H1 (cell line): ENCODE measurements around the gene CRABP1. TPM values are rescaled to one million over a fixed set of nuclear protein-coding genes. Genes with fewer than 3 reads are reported as not detected.

Source experiments
- CREB1 ChIP-seq: IDR thresholded peaks from 2 replicates; pipeline ENCODE4 v1.6.1; 2012; ENCODE audit warnings: inconsistent platforms
- SUZ12 ChIP-seq: fragments of 200-600 bp; sonication (generic); IDR thresholded peaks from 2 replicates; pipeline ENCODE4 v1.6.1; 2012; ENCODE audit warnings: mild to moderate bottlenecking, inconsistent platforms, low read length, moderate library complexity, mixed read lengths
- polyA plus RNA-seq, 7 experiments: library from polyadenylated mRNA; depleted of rRNA in 3 of 7; stranded (reverse) in 5 of 7; unstranded in 2 of 7; fragments of >200 nt in 5 of 7; fragments of 200-250 nt in 2 of 7; gene quantifications; 1 replicate in 5 of 7; 2 replicates in 1 of 7; 4 replicates in 1 of 7; pipeline versions ENCODE4 v1.2.1 to v1.2.3, GENCODE V29; 2011 to 2013; ENCODE audit warnings: missing spikeins in 2 of 7, mixed read lengths in 2 of 7
- total RNA-seq: library from RNA; stranded (reverse); fragmentation: NEBNext Ultra II Directional; extraction: Animal tissue kit (Norgen Biotek cat#: 25700); gene quantifications from 2 replicates; pipeline ENCODE4 v1.2.1, GENCODE V29; 2021
- TF ChIP-seq, protein P1 (sequence below): fragments of 300-600 bp; sonication (generic); IDR thresholded peaks from 2 replicates; pipeline ENCODE4 v1.7.1; 2012; ENCODE audit warnings: low read length, moderate library complexity, mild to moderate bottlenecking, inconsistent platforms; ENCODE audit not compliant: insufficient replicate concordance

CRABP1 gene
- total and polyA plus RNA-seq, 2 of the 8 experiments (the other 6 are each of a cell fraction or from before 2014, with no cell fraction given) = 385 to 655 TPM

DNA sequence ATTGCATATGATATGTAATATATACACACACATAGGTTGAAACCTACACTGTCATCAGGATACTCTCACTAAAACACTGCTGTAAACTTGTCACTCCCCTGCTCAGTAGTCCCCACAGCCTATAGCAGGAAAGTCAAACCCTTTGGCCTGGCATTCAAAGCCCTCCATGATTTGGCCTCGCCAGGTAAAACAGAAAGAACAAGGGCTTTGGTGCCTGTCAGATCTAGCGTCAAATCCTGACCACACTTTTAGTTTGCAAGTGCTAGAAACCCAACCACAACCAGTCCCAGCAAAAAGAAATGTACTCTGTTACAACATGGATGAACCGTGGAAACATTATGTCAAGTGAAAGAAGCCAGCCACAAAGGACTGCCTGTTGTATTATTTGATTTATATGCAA, 11.4 kb downstream of the CRABP1 start (continued):
- TF ChIP-seq SUZ12 (no peak), CREB1 (no peak)
- TF ChIP-seq, protein P1, sequence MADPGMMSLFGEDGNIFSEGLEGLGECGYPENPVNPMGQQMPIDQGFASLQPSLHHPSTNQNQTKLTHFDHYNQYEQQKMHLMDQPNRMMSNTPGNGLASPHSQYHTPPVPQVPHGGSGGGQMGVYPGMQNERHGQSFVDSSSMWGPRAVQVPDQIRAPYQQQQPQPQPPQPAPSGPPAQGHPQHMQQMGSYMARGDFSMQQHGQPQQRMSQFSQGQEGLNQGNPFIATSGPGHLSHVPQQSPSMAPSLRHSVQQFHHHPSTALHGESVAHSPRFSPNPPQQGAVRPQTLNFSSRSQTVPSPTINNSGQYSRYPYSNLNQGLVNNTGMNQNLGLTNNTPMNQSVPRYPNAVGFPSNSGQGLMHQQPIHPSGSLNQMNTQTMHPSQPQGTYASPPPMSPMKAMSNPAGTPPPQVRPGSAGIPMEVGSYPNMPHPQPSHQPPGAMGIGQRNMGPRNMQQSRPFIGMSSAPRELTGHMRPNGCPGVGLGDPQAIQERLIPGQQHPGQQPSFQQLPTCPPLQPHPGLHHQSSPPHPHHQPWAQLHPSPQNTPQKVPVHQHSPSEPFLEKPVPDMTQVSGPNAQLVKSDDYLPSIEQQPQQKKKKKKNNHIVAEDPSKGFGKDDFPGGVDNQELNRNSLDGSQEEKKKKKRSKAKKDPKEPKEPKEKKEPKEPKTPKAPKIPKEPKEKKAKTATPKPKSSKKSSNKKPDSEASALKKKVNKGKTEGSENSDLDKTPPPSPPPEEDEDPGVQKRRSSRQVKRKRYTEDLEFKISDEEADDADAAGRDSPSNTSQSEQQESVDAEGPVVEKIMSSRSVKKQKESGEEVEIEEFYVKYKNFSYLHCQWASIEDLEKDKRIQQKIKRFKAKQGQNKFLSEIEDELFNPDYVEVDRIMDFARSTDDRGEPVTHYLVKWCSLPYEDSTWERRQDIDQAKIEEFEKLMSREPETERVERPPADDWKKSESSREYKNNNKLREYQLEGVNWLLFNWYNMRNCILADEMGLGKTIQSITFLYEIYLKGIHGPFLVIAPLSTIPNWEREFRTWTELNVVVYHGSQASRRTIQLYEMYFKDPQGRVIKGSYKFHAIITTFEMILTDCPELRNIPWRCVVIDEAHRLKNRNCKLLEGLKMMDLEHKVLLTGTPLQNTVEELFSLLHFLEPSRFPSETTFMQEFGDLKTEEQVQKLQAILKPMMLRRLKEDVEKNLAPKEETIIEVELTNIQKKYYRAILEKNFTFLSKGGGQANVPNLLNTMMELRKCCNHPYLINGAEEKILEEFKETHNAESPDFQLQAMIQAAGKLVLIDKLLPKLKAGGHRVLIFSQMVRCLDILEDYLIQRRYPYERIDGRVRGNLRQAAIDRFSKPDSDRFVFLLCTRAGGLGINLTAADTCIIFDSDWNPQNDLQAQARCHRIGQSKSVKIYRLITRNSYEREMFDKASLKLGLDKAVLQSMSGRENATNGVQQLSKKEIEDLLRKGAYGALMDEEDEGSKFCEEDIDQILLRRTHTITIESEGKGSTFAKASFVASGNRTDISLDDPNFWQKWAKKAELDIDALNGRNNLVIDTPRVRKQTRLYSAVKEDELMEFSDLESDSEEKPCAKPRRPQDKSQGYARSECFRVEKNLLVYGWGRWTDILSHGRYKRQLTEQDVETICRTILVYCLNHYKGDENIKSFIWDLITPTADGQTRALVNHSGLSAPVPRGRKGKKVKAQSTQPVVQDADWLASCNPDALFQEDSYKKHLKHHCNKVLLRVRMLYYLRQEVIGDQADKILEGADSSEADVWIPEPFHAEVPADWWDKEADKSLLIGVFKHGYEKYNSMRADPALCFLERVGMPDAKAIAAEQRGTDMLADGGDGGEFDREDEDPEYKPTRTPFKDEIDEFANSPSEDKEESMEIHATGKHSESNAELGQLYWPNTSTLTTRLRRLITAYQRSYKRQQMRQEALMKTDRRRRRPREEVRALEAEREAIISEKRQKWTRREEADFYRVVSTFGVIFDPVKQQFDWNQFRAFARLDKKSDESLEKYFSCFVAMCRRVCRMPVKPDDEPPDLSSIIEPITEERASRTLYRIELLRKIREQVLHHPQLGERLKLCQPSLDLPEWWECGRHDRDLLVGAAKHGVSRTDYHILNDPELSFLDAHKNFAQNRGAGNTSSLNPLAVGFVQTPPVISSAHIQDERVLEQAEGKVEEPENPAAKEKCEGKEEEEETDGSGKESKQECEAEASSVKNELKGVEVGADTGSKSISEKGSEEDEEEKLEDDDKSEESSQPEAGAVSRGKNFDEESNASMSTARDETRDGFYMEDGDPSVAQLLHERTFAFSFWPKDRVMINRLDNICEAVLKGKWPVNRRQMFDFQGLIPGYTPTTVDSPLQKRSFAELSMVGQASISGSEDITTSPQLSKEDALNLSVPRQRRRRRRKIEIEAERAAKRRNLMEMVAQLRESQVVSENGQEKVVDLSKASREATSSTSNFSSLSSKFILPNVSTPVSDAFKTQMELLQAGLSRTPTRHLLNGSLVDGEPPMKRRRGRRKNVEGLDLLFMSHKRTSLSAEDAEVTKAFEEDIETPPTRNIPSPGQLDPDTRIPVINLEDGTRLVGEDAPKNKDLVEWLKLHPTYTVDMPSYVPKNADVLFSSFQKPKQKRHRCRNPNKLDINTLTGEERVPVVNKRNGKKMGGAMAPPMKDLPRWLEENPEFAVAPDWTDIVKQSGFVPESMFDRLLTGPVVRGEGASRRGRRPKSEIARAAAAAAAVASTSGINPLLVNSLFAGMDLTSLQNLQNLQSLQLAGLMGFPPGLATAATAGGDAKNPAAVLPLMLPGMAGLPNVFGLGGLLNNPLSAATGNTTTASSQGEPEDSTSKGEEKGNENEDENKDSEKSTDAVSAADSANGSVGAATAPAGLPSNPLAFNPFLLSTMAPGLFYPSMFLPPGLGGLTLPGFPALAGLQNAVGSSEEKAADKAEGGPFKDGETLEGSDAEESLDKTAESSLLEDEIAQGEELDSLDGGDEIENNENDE = no peak
